Germinal center (tissue), 1 donor: ENCODE data around the gene LPCAT1.
"Not testable (repeated sequence)": the region's sequence is repeated elsewhere in the genome, so short reads cannot be mapped to it uniquely, and the experiment has no call there.

Experiments used
- DNase-seq: peaks from one replicate; pipeline ENCODE4 v3.0.0; 2012; ENCODE audit warnings: mixed read lengths, low spot score

LPCAT1 gene

GRCh38 chr5:1465117-1465516 lies 58.6 kb downstream of the LPCAT1 start:
- no peak for DNase-seq

GRCh38 chr5:1464511-1464910 lies 59.2 kb downstream of the LPCAT1 start:
- DNase-seq = no peak

- DNase-seq = no peak
Measured at GRCh38 chr5:1464096-1464446, 59.7 kb downstream of the LPCAT1 start.

- no peak for DNase-seq
Measured at GRCh38 chr5:1463326-1464095, 60.2 kb downstream of the LPCAT1 start.

- DNase-seq = no peak
Measured at GRCh38 chr5:1462358-1462757, 61.4 kb downstream of the LPCAT1 start.

- no peak for DNase-seq
Measured at GRCh38 chr5:1461396-1461795, 62.4 kb downstream of the LPCAT1 start.

- no peak for DNase-seq
Measured at GRCh38 chr5:1460054-1460682, 63.6 kb downstream of the LPCAT1 start.

GRCh38 chr5:1459435-1459834 lies 64.3 kb downstream of the LPCAT1 start:
- not testable (repeated sequence) for DNase-seq

- not testable (repeated sequence) for DNase-seq
Measured at GRCh38 chr5:1456110-1456881, 67.5 kb downstream of the LPCAT1 start.

- DNase-seq = no peak
Measured at GRCh38 chr5:1453613-1454012, 70.1 kb downstream of the LPCAT1 start.

GRCh38 chr5:1449081-1449630 lies 74.6 kb downstream of the LPCAT1 start:
- DNase-seq = no peak

- DNase-seq = no peak
Measured at GRCh38 chr5:1448511-1449011, 75.2 kb downstream of the LPCAT1 start.

GRCh38 chr5:1447671-1448361 lies 75.9 kb downstream of the LPCAT1 start:
- DNase-seq = no peak

GRCh38 chr5:1446602-1447343 lies 77.0 kb downstream of the LPCAT1 start:
- no peak for DNase-seq

GRCh38 chr5:1445689-1446601 lies 77.8 kb downstream of the LPCAT1 start:
- DNase-seq = no peak

GRCh38 chr5:1445313-1445688 lies 78.5 kb downstream of the LPCAT1 start, which contains the start of gene SLC6A3:
Gene SLC6A3, minus strand, starts transcription at chr5:1445440. Its CDS starts 2,243 bp downstream, at chr5:1443197.
- peak; percentile 30 for DNase-seq

- DNase-seq = no peak
Measured at GRCh38 chr5:1444361-1445189, 79.2 kb downstream of the LPCAT1 start.

GRCh38 chr5:1443991-1444360 lies 79.8 kb downstream of the LPCAT1 start:
- DNase-seq = no peak

- DNase-seq = no peak
Measured at GRCh38 chr5:1443171-1443570, 80.6 kb downstream of the LPCAT1 start.
